K562 (cell line): ENCODE measurements around the gene STON1. TPM values are rescaled to one million over a fixed set of nuclear protein-coding genes. Genes with fewer than 3 reads are reported as not detected.

ENCODE experiments used
- ARID1B ChIP-seq: fragments of 450-650 bp; IDR thresholded peaks from 2 replicates; pipeline ENCODE4 v1.6.1; 2016; ENCODE audit warnings: antibody characterized with exemption, mild to moderate bottlenecking, inconsistent platforms
- BHLHE40 ChIP-seq: IDR thresholded peaks from 2 replicates; pipeline ENCODE4 v1.6.1; 2011; ENCODE audit warnings: low read length, improper control_type of control experiment
- ETV1 ChIP-seq: fragments of 450-650 bp; conservative IDR thresholded peaks from 2 replicates; pipeline ENCODE4 v1.6.1; 2016; ENCODE audit warnings: missing genetic modification characterization, control low read depth, low read depth, missing compliant biosample characterization
- KDM2B ChIP-seq: fragments of 250-450 bp; sonication (Bioruptor Pico); IDR thresholded peaks from 2 replicates; pipeline ENCODE4 v1.8.0; 2021; ENCODE audit warnings: mild to moderate bottlenecking, moderate library complexity
- MXI1 ChIP-seq: IDR thresholded peaks from 2 replicates; pipeline ENCODE4 v1.6.1; 2011; ENCODE audit warnings: low read depth, mild to moderate bottlenecking, improper control_type of control experiment, low read length
- SREBF1 ChIP-seq: fragments of 150-350 bp; IDR thresholded peaks from 2 replicates; pipeline ENCODE4 v1.6.1; 2014; ENCODE audit warnings: antibody characterized with exemption, low read depth, low read length, borderline replicate concordance
- SREBF2 ChIP-seq: sonication (generic); formaldehyde crosslinking; IDR thresholded peaks from 2 replicates; pipeline ENCODE4 v1.4.0; 2020; ENCODE audit warnings: mild to moderate bottlenecking, missing genetic modification reagents
- TAF9B ChIP-seq: fragments of 450-650 bp; IDR thresholded peaks from 2 replicates; pipeline ENCODE4 v1.6.1; 2018; ENCODE audit warnings: mild to moderate bottlenecking; ENCODE audit not compliant: partially characterized antibody
- TBL1XR1 ChIP-seq, 2 experiments: IDR thresholded peaks; 2 replicates each; pipeline ENCODE4 v1.6.1; 2012; ENCODE audit warnings: improper control_type of control experiment in 2 of 2, low read length in 2 of 2, mild to moderate bottlenecking in 1 of 2
- TBP ChIP-seq: optimal IDR thresholded peaks from 2 replicates; pipeline ENCODE3; 2011; ENCODE audit warnings: low read depth, low read length, improper control_type of control experiment
- ZKSCAN8 ChIP-seq: fragments of 200-800 bp; sonication (Bioruptor generic); IDR thresholded peaks from 2 replicates; pipeline ENCODE4 v1.6.1; 2016; ENCODE audit warnings: missing genetic modification characterization, missing compliant biosample characterization
- ZNF766 ChIP-seq: fragments of 200-800 bp; sonication (Bioruptor generic); conservative IDR thresholded peaks from 2 replicates; pipeline ENCODE4 v1.6.1; 2016; ENCODE audit warnings: missing genetic modification characterization, missing compliant biosample characterization
- polyA plus RNA-seq, 8 experiments: library from polyadenylated mRNA; depleted of rRNA in 4 of 8; stranded (reverse) in 5 of 8; unstranded in 3 of 8; fragments of >200 nt; fragmentation: Nextera tagmentation in 2 of 8; fragmentation: Illumina TruSeq in 1 of 8; extraction: Ambion mirVana in 2 of 8; extraction: Trizol in 1 of 8; gene quantifications; 2 replicates each; pipeline versions ENCODE4 v1.2.1 to v1.2.3, GENCODE V29; 2011 to 2014; ENCODE audit warnings: inconsistent platforms in 1 of 8, missing spikeins in 1 of 8
- total RNA-seq, 7 experiments: library from RNA; depleted of rRNA in 6 of 7; stranded (reverse); fragments of >200 nt in 6 of 7; fragmentation: Illumina TruSeq in 2 of 7; extraction: Trizol in 2 of 7; gene quantifications; 2 replicates each; pipeline versions ENCODE4 v1.2.1 to v1.2.3, GENCODE V29; 2011 to 2021; ENCODE audit warnings: low replicate concordance in 1 of 7
- TF ChIP-seq, protein P1 (sequence below), 2 experiments: fragments of 150-350 bp in 1 of 2; IDR thresholded peaks; 2 replicates each; pipeline ENCODE4 v1.6.1; 2012 to 2016; ENCODE audit warnings: low read depth in 2 of 2, low read length in 2 of 2, mild to moderate bottlenecking in 1 of 2, moderate library complexity in 1 of 2
- TF ChIP-seq, protein P2 (sequence below), 2 experiments: fragments of 450-650 bp; IDR thresholded peaks; 2 replicates each; pipeline ENCODE4 v1.6.1; 2016; ENCODE audit warnings: mild to moderate bottlenecking in 2 of 2, borderline replicate concordance in 1 of 2, low read depth in 1 of 2, moderate library complexity in 1 of 2

STON1 gene
- total and polyA plus RNA-seq, 9 of the 15 experiments (the other 6 are each of a cell fraction or from before 2014, with no cell fraction given): 0.07 to 1.2 (median 0.55) TPM

- no peak for TF ChIP-seq SREBF1
- no peak for TF ChIP-seq SREBF2 (CRISPR knock-in tag)
- TF ChIP-seq ARID1B: peak; percentile 98
- 0 out of 2 replicates have a peak, but pooled peaks have one; percentile 37 for TF ChIP-seq MXI1
- TF ChIP-seq ZKSCAN8 (CRISPR knock-in tag): peak; percentile 83
- no peak for TF ChIP-seq TBP
- TF ChIP-seq ZNF766 (CRISPR knock-in tag): peak; percentile 75
- peak; percentile 57 to 92; a peak in 2 of 4 replicates for TF ChIP-seq TBL1XR1 (IDR thresholded peaks at IDR 0.05; ENCODE audit: low read length in 2 of 2)
- peak; percentile 71 for TF ChIP-seq TAF9B
- TF ChIP-seq BHLHE40: 0 out of 2 replicates have a peak, but pooled peaks have one; percentile 28
- no peak for TF ChIP-seq KDM2B (CRISPR knock-in tag)
- TF ChIP-seq, protein P1, sequence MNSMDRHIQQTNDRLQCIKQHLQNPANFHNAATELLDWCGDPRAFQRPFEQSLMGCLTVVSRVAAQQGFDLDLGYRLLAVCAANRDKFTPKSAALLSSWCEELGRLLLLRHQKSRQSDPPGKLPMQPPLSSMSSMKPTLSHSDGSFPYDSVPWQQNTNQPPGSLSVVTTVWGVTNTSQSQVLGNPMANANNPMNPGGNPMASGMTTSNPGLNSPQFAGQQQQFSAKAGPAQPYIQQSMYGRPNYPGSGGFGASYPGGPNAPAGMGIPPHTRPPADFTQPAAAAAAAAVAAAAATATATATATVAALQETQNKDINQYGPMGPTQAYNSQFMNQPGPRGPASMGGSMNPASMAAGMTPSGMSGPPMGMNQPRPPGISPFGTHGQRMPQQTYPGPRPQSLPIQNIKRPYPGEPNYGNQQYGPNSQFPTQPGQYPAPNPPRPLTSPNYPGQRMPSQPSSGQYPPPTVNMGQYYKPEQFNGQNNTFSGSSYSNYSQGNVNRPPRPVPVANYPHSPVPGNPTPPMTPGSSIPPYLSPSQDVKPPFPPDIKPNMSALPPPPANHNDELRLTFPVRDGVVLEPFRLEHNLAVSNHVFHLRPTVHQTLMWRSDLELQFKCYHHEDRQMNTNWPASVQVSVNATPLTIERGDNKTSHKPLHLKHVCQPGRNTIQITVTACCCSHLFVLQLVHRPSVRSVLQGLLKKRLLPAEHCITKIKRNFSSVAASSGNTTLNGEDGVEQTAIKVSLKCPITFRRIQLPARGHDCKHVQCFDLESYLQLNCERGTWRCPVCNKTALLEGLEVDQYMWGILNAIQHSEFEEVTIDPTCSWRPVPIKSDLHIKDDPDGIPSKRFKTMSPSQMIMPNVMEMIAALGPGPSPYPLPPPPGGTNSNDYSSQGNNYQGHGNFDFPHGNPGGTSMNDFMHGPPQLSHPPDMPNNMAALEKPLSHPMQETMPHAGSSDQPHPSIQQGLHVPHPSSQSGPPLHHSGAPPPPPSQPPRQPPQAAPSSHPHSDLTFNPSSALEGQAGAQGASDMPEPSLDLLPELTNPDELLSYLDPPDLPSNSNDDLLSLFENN (IDR thresholded peaks at IDR 0.05; ENCODE audit: low read depth in 2 of 2, low read length in 2 of 2): peak in 1 of 2 experiments; percentile 94; a peak in 2 of 4 replicates
- TF ChIP-seq ETV1 (tag): peak; percentile 81
- TF ChIP-seq, protein P2, sequence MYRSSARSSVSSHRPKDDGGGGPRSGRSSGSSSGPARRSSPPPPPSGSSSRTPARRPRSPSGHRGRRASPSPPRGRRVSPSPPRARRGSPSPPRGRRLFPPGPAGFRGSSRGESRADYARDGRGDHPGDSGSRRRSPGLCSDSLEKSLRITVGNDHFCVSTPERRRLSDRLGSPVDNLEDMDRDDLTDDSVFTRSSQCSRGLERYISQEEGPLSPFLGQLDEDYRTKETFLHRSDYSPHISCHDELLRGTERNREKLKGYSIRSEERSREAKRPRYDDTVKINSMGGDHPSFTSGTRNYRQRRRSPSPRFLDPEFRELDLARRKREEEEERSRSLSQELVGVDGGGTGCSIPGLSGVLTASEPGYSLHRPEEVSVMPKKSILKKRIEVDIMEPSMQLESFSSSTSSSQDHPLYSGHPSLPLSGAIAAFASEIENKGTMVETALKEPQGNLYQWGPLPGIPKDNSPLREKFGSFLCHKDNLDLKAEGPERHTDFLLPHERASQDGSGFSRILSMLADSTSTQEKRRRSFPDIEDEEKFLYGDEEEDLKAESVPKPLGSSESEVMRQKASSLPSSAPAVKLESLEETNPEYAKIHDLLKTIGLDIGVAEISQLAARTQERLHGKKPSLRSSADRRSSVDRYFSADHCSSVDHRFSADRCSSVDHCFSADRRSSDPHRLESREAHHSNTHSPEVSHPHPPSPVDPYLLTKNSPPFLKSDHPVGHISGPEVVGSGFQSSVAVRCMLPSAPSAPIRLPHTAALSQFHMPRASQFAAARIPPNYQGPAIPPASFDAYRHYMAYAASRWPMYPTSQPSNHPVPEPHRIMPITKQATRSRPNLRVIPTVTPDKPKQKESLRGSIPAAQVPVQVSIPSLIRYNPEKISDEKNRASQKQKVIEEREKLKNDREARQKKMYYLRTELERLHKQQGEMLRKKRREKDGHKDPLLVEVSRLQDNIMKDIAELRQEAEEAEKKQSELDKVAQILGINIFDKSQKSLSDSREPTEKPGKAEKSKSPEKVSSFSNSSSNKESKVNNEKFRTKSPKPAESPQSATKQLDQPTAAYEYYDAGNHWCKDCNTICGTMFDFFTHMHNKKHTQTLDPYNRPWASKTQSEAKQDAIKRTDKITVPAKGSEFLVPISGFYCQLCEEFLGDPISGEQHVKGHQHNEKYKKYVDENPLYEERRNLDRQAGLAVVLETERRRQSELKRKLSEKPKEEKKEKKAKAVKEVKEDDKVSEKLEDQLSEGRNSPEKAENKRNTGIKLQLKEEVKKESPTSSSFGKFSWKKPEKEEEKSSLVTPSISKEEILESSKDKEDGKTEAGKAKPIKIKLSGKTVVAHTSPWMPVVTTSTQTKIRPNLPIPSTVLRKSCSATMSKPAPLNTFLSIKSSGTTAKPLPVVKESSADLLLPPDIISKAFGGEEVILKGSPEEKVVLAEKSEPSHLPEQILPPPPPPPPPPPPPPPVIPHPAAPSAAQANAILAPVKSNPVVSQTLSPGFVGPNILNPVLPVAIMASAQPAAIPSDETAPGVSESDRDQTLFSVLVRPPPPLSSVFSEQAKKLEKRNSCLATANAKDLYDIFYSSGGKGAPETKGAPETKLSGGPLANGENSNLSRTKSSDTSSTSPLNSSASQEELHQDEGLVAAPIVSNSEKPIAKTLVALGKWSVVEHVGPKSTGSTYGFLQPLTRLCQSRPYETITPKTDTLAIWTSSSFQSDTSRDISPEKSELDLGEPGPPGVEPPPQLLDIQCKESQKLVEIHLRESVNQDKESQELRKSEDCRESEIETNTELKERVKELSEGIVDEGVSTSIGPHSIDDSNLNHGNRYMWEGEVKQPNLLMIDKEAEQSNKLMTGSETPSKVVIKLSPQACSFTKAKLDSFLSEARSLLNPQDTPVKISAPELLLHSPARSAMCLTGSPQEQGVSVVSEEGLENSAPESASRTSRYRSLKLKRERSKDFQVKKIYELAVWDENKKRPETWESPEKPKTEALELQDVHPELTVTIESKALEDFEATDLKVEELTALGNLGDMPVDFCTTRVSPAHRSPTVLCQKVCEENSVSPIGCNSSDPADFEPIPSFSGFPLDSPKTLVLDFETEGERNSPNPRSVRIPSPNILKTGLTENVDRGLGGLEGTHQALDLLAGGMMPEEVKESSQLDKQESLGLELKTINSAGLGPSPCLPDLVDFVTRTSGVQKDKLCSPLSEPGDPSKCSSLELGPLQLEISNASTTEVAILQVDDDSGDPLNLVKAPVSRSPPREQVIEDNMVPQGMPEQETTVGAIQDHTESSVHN (IDR thresholded peaks at IDR 0.05; ENCODE audit: borderline replicate concordance in 1 of 2, low read depth in 1 of 2): peak in 1 of 2 experiments; percentile 27; a peak in 1 of 4 replicates
Measured at GRCh38 chr2:48605482-48606175, 75.7 kb downstream of the STON1 start (continued).
